ENCODE measurements around the gene EXOC4. TPM values are rescaled to one million over a fixed set of nuclear protein-coding genes. Genes with fewer than 3 reads are reported as not detected.

EXOC4 gene
- total RNA-seq, 2 experiments from 2014 or later: 51.9 to 90.1 TPM

DNA sequence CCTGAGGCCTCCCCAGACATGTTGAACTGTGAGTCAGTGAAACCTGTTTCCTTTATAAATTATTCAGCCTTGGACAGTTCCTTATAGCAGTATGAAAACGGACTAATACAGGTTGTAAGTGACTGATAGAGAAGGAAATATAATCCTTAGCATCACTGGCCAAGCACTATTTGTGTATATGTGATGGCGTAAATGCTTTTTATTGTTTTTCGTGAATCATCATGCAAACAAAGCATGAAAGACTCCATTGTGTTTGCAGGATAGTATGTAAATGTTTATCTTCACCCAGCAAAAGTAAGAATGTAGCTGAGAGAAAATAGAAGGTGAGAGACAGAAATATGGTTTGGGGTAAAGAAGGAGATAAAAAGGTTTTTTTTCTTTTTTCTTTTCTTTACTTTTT, 781.8 kb downstream of the EXOC4 start:
- Mint-ChIP-seq H3K36me3 (ENCODE audit: low read depth) (peaks cover 1% of the 10 kb centered on the region), H3K4me3 (no peak overlapping the region), H3K4me1 (peaks cover 3% of the 10 kb centered on the region), H3K9me3 (ENCODE audit: low read depth) (no peaks in the 10 kb centered on the region), H3K27ac (no peak overlapping the region), H3K27me3 (no peaks in the 10 kb centered on the region)
- DNase-seq (no peak), ATAC-seq (no peak)
- ChIA-PET CTCF (no interaction called here), POLR2A (no interaction called here)
- intact Hi-C loops (cut with DNase I, micrococcal nuclease): no loop called here

DNA sequence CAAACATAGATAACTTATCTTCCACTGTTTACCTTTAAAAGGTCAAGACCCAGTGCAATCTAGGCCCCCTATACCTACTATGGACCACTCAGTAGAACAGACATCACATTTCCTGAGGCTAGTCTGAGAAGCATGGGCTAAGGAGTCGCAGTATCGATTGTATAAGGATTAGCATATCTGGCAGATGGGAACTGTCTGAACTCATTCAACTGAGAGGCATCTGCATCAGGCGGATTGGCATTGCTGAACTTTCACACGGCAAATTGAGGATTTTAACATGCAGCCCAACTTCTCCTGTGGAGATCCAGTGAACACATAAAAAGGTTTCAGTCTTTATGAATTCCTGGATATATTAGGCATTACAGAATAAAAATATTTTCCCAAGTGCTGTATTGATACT, 785.1 kb downstream of the EXOC4 start:
- Mint-ChIP-seq H3K9me3 (ENCODE audit: low read depth) (no peaks in the 10 kb centered on the region), H3K4me1 (no peaks in the 10 kb centered on the region), H3K4me3 (no peak overlapping the region), H3K36me3 (ENCODE audit: low read depth) (peaks cover 3% of the 10 kb centered on the region), H3K27me3 (no peaks in the 10 kb centered on the region), H3K27ac (no peak overlapping the region)
- ChIA-PET POLR2A (no interaction called here), CTCF (no interaction called here)
- ATAC-seq (no peak), DNase-seq (no peak)
- intact Hi-C loops (cut with DNase I, micrococcal nuclease): no loop called here

DNA sequence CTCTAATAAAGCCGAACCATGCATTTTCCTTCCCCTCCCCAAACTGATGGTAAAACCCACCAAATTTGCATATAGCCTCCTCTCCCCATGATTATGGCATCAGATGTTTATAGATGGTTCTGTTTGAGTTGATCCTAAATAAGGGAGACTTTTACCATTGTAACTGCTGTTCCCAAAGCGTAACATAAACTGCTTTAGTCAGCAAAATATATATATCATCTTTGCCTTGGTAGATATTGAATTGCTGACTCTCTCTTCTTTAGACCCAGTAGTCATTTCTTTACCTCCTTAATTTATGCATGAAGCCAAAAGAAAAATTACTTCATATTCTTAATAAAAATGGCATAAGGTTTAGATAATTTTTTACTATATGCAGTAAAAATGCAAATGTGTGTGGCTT, 788.1 kb downstream of the EXOC4 start:
- DNase-seq: no peak
- intact Hi-C loops (cut with DNase I, micrococcal nuclease): no loop called here
- H3K36me3 Mint-ChIP-seq (ENCODE audit: low read depth): peaks cover 2% of the 10 kb centered on the region
- no peak overlapping the region for H3K27ac Mint-ChIP-seq
- H3K4me3 Mint-ChIP-seq: no peak overlapping the region
- ATAC-seq: no peak
- CTCF ChIA-PET: no interaction called here
- no peaks in the 10 kb centered on the region for H3K27me3 Mint-ChIP-seq
- H3K9me3 Mint-ChIP-seq (ENCODE audit: low read depth): no peaks in the 10 kb centered on the region
- POLR2A ChIA-PET: no interaction called here
- no peaks in the 10 kb centered on the region for H3K4me1 Mint-ChIP-seq

DNA sequence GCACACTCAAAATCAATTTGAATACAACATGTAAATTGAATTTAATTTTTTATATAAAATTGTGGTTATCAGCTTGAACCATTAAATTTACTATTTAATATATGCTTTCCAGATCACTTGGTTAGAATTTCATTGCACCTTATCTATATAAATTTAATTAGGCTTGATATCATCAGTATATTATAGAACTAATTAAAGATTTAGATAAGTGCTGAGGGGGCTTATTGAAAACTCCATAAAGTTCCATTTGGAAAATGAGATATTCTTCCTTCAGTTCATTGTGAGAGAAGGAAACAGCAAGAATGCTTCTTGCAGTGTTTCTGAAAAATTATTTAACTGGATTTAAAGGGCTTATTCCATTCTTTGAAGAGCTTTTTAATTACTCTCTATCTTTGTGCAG, 788.6 kb downstream of the EXOC4 start:
- ATAC-seq (no peak), DNase-seq (no peak)
- Mint-ChIP-seq H3K36me3 (ENCODE audit: low read depth) (peaks cover 2% of the 10 kb centered on the region), H3K4me3 (no peak overlapping the region), H3K27me3 (no peaks in the 10 kb centered on the region), H3K9me3 (ENCODE audit: low read depth) (no peaks in the 10 kb centered on the region), H3K4me1 (no peaks in the 10 kb centered on the region), H3K27ac (no peak overlapping the region)
- intact Hi-C loops (cut with DNase I, micrococcal nuclease): no loop called here
- ChIA-PET CTCF (no interaction called here), POLR2A (no interaction called here)

DNA sequence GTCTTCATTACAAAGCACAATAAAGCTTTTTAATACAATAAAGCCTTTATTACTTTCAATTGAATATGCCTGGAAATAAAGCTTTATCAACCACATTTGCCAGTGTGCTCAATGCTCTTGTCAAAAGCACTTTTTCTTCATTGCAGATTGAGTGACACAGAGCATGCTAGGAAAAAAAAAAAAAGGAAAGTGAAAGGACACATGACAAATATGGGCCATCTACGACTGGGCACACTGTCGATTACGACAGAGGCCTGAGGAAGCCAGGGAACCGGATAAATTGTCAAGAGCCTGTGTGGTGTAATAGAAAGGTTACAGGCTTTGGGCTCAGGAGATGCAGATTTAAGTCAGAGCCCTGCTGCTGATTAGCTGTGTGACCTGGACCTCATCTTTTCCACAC, 789.4 kb downstream of the EXOC4 start:
- no peak overlapping the region for H3K27ac Mint-ChIP-seq
- ChIA-PET POLR2A (no interaction called here), CTCF (interaction anchor here (0.7 kb wide), 1 partner anchor 313 kb away, joined by 3 read pairs; no protein-coding TSS in a partner anchor)
- intact Hi-C loops (cut with DNase I, micrococcal nuclease): no loop called here
- no peaks in the 10 kb centered on the region for H3K9me3 Mint-ChIP-seq (ENCODE audit: low read depth)
- no peak overlapping the region for H3K4me3 Mint-ChIP-seq
- H3K4me1 Mint-ChIP-seq: no peaks in the 10 kb centered on the region
- H3K27me3 Mint-ChIP-seq: no peaks in the 10 kb centered on the region
- DNase-seq: no peak
- H3K36me3 Mint-ChIP-seq (ENCODE audit: low read depth): peaks cover 2% of the 10 kb centered on the region
- no peak for ATAC-seq

DNA sequence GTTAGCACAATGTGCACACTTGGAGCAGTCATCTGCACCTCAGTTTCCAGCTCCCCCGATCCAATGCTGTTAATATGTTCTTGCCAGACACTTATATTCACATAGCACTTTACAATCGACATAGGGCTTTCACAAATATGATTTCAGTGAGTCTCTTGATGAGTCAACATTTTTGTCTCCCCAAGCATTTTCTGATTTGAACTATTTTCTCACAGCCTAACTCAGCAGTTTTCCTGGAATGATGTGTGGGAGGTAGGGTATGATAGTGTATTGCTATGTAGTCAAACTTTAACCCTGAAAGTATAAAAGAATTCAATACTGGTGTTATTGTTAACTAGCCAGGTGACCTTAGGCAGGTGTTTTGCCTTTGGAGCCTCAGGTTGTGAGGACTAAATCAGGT, 791.8 kb downstream of the EXOC4 start:
- Mint-ChIP-seq H3K4me3 (no peak overlapping the region), H3K27ac (no peak overlapping the region), H3K9me3 (ENCODE audit: low read depth) (no peaks in the 10 kb centered on the region), H3K27me3 (no peaks in the 10 kb centered on the region), H3K36me3 (ENCODE audit: low read depth) (peaks cover 2% of the 10 kb centered on the region), H3K4me1 (no peaks in the 10 kb centered on the region)
- POLR2A ChIA-PET: no interaction called here
- CTCF ChIA-PET: no interaction called here
- no peak for ATAC-seq
- DNase-seq: no peak
- intact Hi-C loops (cut with DNase I, micrococcal nuclease): no loop called here

DNA sequence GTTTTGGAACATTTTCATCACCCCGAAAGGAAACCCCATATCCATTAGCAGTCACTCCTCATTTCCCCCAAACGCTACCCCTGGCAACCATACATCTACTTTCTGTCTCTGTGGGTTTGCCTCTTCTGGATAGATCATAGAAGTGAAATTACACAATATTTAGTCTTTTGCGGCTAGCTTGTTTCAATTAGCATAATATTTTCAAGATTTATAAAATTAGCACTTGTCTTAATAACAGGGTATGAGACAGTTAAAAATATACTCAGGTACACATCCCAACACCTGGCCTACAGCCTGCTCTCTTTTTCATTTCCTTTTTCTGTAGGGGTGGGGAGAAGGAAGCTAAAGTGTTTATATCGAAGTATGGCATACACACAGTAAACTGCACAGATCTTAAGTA, 792.8 kb downstream of the EXOC4 start:
- ATAC-seq: no peak
- no peak overlapping the region for H3K27ac Mint-ChIP-seq
- no peak for DNase-seq
- intact Hi-C loops (cut with DNase I, micrococcal nuclease): no loop called here
- H3K4me3 Mint-ChIP-seq: no peak overlapping the region
- H3K27me3 Mint-ChIP-seq: no peaks in the 10 kb centered on the region
- no peaks in the 10 kb centered on the region for H3K9me3 Mint-ChIP-seq (ENCODE audit: low read depth)
- ChIA-PET CTCF (interaction anchor here (0.6 kb wide), 1 partner anchor 388 kb away, joined by 3 read pairs; no protein-coding TSS in a partner anchor), POLR2A (no interaction called here)
- no peaks in the 10 kb centered on the region for H3K36me3 Mint-ChIP-seq (ENCODE audit: low read depth)
- H3K4me1 Mint-ChIP-seq: no peaks in the 10 kb centered on the region

DNA sequence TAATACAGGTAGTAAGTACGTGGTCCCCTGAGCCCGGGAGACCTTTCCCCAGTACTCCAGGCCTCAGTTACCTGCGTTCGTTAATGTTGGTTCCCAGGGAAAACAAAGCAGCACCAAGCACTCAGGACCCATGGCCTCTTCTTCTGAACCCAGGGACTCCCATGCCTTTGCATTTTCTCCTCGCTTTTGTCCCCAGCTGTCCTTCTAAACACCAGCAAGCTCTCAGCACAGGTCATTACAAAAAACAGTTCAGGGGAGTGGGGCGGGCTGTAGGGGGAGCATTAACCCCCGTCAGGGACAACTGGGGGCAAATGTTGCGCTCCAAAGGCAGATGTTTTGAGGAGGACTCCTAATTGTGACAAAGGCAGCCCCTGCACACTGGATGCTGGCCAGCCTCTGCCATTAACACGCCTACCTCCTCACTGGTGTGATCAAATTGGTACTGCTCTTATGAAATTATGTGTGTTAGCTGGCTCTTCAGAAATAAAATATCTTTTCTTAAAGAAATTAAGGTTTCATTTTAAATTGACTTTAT, 793.8 kb downstream of the EXOC4 start:
- no peak overlapping the region for H3K27ac Mint-ChIP-seq
- ChIA-PET CTCF (no interaction called here), POLR2A (no interaction called here)
- no peak for DNase-seq
- no peaks in the 10 kb centered on the region for H3K9me3 Mint-ChIP-seq (ENCODE audit: low read depth)
- H3K4me3 Mint-ChIP-seq: no peak overlapping the region
- no peaks in the 10 kb centered on the region for H3K36me3 Mint-ChIP-seq (ENCODE audit: low read depth)
- H3K27me3 Mint-ChIP-seq: no peaks in the 10 kb centered on the region
- H3K4me1 Mint-ChIP-seq: no peaks in the 10 kb centered on the region
- intact Hi-C loops (cut with DNase I, micrococcal nuclease): no loop called here
- no peak for ATAC-seq

DNA sequence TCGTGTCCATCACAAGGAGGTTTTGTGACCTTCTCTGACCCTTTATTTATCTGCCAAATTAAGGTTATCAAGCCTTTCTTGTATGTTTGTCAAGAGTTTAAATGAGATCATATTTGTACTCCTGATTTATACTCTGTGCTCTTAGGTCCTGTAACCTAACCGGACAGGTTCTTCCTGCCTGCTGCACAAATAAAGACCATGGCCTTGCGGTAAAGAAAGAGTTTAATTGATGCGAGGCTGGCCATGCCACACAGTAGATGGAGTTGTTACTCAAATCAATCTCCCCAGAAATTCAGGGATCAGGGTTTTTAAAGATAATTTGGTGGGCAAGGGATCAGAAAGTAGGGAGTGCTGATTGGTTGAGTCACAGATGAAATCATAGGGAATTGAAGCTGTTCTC, 794.8 kb downstream of the EXOC4 start:
- intact Hi-C loops (cut with DNase I, micrococcal nuclease): no loop called here
- Mint-ChIP-seq H3K27me3 (no peaks in the 10 kb centered on the region), H3K4me3 (no peak overlapping the region), H3K9me3 (ENCODE audit: low read depth) (no peaks in the 10 kb centered on the region), H3K4me1 (no peaks in the 10 kb centered on the region), H3K27ac (no peak overlapping the region), H3K36me3 (ENCODE audit: low read depth) (no peaks in the 10 kb centered on the region)
- DNase-seq (no peak), ATAC-seq (no peak)
- ChIA-PET CTCF (interaction anchor here (0.7 kb wide), 1 partner anchor 10 kb away, joined by 3 read pairs; no protein-coding TSS in a partner anchor), POLR2A (no interaction called here)

DNA sequence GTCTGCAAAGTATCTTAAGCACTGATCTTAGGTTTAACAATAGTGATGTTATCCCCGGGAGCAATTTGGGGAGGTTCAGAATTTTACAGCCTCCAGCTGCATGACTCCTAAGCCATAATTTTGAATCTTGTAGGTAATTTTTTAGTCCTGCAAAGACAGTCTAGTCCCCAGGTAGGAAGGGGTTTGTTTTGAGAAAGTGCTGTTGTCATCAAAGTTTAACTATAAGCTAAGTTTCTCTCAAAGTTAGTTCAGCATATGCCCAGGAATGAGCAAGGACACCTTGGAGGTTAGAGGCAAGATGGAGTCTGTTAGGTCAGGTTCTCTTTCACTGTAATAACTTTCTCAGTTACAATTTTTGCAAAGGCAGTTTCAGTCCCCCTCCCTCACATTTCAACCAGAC, 795.3 kb downstream of the EXOC4 start:
- POLR2A ChIA-PET: no interaction called here

DNA sequence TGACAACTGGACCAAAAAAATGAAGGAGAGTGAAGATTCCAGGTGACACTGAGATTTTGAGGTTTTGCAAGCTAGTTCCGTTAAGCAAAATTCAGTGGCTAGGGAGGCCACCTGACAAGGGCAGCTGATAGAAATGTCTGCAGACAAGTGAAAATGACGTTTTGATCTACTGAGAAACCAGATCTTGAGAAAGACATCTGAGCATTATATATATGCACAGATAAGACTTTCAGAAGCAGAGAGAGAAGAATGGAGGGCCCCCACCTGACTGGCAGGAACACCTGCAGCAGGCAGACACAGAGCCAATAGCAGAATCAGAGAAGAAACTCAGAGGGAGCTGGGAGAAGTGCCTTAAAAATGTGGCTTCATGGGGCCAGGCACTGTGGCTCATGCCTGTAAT, 798.1 kb downstream of the EXOC4 start:
- Mint-ChIP-seq H3K9me3 (ENCODE audit: low read depth) (no peaks in the 10 kb centered on the region), H3K27ac (no peak overlapping the region), H3K27me3 (no peaks in the 10 kb centered on the region), H3K4me1 (no peaks in the 10 kb centered on the region), H3K4me3 (no peak overlapping the region), H3K36me3 (ENCODE audit: low read depth) (no peaks in the 10 kb centered on the region)
- no peak for ATAC-seq
- ChIA-PET POLR2A (no interaction called here), CTCF (no interaction called here)
- intact Hi-C loops (cut with DNase I, micrococcal nuclease): no loop called here
- no peak for DNase-seq

More for the DNA sequence above, 795.3 kb downstream of the EXOC4 start:
- intact Hi-C loops (cut with DNase I, micrococcal nuclease): no loop called here
- no peaks in the 10 kb centered on the region for H3K4me1 Mint-ChIP-seq
- H3K9me3 Mint-ChIP-seq (ENCODE audit: low read depth): no peaks in the 10 kb centered on the region
- no peaks in the 10 kb centered on the region for H3K36me3 Mint-ChIP-seq (ENCODE audit: low read depth)
- H3K4me3 Mint-ChIP-seq: no peak overlapping the region
- no peak overlapping the region for H3K27ac Mint-ChIP-seq
- ATAC-seq: no peak
- DNase-seq: no peak
- H3K27me3 Mint-ChIP-seq: no peaks in the 10 kb centered on the region
- CTCF ChIA-PET: no interaction called here

DNA sequence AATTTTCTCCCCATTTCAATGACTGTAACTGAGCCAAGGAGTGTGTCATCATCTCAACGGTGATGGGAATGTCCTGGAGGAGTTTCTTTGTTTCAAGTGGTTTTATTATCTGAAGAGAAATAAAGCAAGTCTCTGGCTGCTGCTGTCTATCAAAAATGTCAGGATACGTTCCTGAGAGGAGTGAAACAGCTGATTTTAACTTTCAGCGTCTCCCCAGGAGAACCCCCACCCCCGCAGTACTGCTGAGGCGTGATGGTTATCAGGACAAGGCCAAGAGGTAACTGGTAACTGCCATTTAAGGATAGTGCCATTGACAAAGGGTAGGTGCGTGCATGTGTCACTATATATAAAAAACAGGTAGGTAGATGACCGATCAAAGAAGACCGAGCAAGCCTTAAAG, 803.9 kb downstream of the EXOC4 start:
- no peaks in the 10 kb centered on the region for H3K27me3 Mint-ChIP-seq
- H3K27ac Mint-ChIP-seq: no peak overlapping the region
- CTCF ChIA-PET: interaction anchor here (0.6 to 1.3 kb wide), 2 partner anchors 9 to 11 kb away, joined by 3 to 4 read pairs; no protein-coding TSS in a partner anchor
- no peak for DNase-seq
- no peak overlapping the region for H3K4me3 Mint-ChIP-seq
- H3K36me3 Mint-ChIP-seq (ENCODE audit: low read depth): no peaks in the 10 kb centered on the region
- H3K4me1 Mint-ChIP-seq: no peaks in the 10 kb centered on the region
- no peak for ATAC-seq
- POLR2A ChIA-PET: no interaction called here
- intact Hi-C loops (cut with DNase I, micrococcal nuclease): no loop called here
- H3K9me3 Mint-ChIP-seq (ENCODE audit: low read depth): no peaks in the 10 kb centered on the region

DNA sequence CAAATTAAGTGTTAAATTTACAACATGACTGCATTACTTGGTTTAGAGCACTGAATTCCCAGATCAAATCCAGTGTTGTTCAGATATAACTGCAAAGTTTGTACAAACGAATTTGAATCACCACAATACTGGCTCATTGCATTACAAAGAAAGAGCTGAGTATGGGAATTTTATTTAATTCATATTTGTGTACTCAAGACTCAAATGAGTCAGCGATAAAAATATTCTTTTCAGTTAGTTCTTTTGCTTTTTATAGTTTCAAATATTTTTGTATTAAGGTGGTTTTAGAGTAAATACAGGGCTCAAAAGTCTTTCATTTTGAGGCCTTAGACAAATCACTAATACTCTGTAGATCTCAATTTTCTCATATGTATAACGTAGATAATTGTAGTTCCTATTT, 805.6 kb downstream of the EXOC4 start:
- Mint-ChIP-seq H3K4me1 (no peaks in the 10 kb centered on the region), H3K9me3 (ENCODE audit: low read depth) (no peaks in the 10 kb centered on the region), H3K27me3 (no peaks in the 10 kb centered on the region), H3K36me3 (ENCODE audit: low read depth) (peaks cover 6% of the 10 kb centered on the region), H3K27ac (no peak overlapping the region), H3K4me3 (no peak overlapping the region)
- POLR2A ChIA-PET: no interaction called here
- DNase-seq: no peak
- intact Hi-C loops (cut with DNase I, micrococcal nuclease): no loop called here
- CTCF ChIA-PET: no interaction called here
- ATAC-seq: no peak

Measured in activated CD4-positive, alpha-beta T cell treated with anti-CD3 and anti-CD28 coated beads for 36 hours (primary cell).